ENCODE results near the gene THEMIS2. TPM values are rescaled to one million over a fixed set of nuclear protein-coding genes. Genes with fewer than 3 reads are reported as not detected.
"Not testable (repeated sequence)": the region's sequence is repeated elsewhere in the genome, so short reads cannot be mapped to it uniquely, and the experiment has no call there.

Gene THEMIS2
- 4.6 TPM for total RNA-seq (ENCODE audit: unreplicated experiment)
- long read RNA-seq, partial matches to known transcripts, result 0 of 3 reads
- long read RNA-seq, other reads (novel, unspliced or antisense), result 0 of 3 reads

DNA sequence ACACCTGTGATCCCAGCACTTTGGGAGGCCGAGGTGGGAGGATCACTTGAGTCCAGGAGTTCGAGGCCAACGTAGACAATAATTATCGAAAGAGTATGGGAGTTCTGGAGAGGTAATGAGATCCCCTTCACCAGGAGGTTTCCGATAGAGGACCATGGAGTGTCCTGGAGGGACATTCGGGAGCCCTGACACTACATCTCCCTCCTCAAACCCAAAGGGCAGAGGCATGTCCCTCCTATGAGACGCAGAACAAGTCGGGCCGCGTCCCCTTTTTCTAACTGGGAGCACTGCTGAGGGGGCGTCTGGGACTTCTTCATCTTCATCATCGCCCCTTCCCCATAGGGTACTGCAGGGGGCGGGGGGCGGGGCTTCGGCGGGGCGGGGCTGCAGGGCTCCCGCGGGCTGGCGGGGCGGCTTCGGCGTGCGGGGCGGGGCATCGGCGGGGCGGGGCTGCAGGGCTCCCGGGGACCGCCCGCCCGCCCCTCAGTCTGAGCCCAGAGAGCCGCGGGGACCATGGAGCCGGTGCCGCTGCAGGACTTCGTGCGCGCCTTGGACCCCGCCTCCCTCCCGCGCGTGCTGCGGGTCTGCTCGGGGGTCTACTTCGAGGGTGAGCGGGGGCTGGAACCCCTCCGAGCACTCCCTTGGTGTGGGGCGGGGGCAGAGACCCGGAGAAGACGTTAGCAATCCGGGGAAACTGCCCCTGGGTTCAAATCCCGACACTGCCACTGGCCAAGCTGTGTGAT is at the start of gene THEMIS2:
Gene THEMIS2 (plus strand): TSS at position 486 of the 743 bp plus-strand sequence. CDS start 28 bp downstream, at position 514.
- Mint-ChIP-seq H3K4me3 (ENCODE audit: unreplicated experiment) (peak within 1 kb of the TSS; percentile 82), H3K4me1 (ENCODE audit: low read depth, unreplicated experiment) (no peaks in the 10 kb centered on the region), H3K27me3 (ENCODE audit: unreplicated experiment) (peaks cover 8% of the 10 kb centered on the region), H3K27ac (ENCODE audit: unreplicated experiment) (no peak within 1 kb of the TSS), H3K36me3 (ENCODE audit: unreplicated experiment) (no peaks in the 10 kb centered on the region), H3K9me3 (ENCODE audit: unreplicated experiment) (peaks cover 4% of the 10 kb centered on the region)
- TF ChIP-seq, protein P1, sequence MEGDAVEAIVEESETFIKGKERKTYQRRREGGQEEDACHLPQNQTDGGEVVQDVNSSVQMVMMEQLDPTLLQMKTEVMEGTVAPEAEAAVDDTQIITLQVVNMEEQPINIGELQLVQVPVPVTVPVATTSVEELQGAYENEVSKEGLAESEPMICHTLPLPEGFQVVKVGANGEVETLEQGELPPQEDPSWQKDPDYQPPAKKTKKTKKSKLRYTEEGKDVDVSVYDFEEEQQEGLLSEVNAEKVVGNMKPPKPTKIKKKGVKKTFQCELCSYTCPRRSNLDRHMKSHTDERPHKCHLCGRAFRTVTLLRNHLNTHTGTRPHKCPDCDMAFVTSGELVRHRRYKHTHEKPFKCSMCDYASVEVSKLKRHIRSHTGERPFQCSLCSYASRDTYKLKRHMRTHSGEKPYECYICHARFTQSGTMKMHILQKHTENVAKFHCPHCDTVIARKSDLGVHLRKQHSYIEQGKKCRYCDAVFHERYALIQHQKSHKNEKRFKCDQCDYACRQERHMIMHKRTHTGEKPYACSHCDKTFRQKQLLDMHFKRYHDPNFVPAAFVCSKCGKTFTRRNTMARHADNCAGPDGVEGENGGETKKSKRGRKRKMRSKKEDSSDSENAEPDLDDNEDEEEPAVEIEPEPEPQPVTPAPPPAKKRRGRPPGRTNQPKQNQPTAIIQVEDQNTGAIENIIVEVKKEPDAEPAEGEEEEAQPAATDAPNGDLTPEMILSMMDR (IDR thresholded peaks at IDR 0.05; ENCODE audit: partially characterized antibody, unreplicated experiment), result no peak
- DNase-seq, result peak; percentile 83

DNA sequence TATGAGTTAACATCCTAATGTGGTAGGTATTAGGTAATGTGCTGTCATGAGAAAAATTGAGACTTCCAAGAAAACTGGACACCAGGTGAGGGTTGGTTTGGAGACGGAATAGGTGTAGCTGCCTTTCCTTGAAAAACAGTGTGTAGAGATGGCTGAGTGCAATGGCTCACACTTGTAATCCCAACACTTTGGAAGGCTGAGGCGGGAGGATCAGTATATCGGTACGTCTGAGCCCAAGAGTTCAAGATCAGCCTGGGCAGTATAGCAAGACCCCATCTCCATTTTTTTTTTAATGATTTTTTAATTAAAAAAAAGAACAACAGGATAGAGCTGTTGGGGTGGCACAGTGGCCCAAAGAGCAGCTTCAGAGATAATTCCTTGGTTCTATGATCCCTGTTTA is 48.6 kb upstream of the THEMIS2 start:
- TF ChIP-seq, protein P1 (IDR thresholded peaks at IDR 0.05; ENCODE audit: partially characterized antibody, unreplicated experiment), result no peak
- no peaks in the 10 kb centered on the region for H3K9me3 Mint-ChIP-seq (ENCODE audit: unreplicated experiment)
- H3K36me3 Mint-ChIP-seq (ENCODE audit: unreplicated experiment), result no peaks in the 10 kb centered on the region
- H3K27me3 Mint-ChIP-seq (ENCODE audit: unreplicated experiment), result peaks cover 3% of the 10 kb centered on the region
- H3K4me3 Mint-ChIP-seq (ENCODE audit: unreplicated experiment), result no peak overlapping the region
- H3K4me1 Mint-ChIP-seq (ENCODE audit: low read depth, unreplicated experiment), result peaks cover 2% of the 10 kb centered on the region
- no peak for DNase-seq
- H3K27ac Mint-ChIP-seq (ENCODE audit: unreplicated experiment), result no peak overlapping the region

DNA sequence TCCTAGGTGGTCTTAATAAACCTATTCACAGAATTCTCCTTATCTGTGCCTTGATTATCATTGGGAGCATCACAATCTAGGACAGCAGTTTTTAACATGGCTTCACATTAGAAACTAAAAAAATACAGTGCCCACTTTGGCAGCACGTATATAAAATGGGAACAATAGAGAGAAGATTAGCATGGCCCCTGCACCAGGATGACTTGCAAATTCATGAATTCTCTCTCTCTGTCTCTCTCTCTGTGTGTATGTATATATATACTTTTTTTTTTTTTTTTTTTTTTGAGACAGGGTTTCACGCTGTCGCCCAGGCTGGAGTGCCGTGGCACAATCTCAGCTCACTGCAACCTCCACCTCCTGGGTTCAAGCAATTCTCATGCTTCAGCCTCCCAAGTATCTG is 47.9 kb upstream of the THEMIS2 start:
- TF ChIP-seq, protein P1 (IDR thresholded peaks at IDR 0.05; ENCODE audit: partially characterized antibody, unreplicated experiment), result no peak
- DNase-seq, result no peak
- H3K4me3 Mint-ChIP-seq (ENCODE audit: unreplicated experiment), result no peak overlapping the region
- no peak overlapping the region for H3K27ac Mint-ChIP-seq (ENCODE audit: unreplicated experiment)
- H3K4me1 Mint-ChIP-seq (ENCODE audit: low read depth, unreplicated experiment), result peaks cover 4% of the 10 kb centered on the region
- H3K27me3 Mint-ChIP-seq (ENCODE audit: unreplicated experiment), result peaks cover 3% of the 10 kb centered on the region
- H3K9me3 Mint-ChIP-seq (ENCODE audit: unreplicated experiment), result no peaks in the 10 kb centered on the region
- H3K36me3 Mint-ChIP-seq (ENCODE audit: unreplicated experiment), result no peaks in the 10 kb centered on the region

DNA sequence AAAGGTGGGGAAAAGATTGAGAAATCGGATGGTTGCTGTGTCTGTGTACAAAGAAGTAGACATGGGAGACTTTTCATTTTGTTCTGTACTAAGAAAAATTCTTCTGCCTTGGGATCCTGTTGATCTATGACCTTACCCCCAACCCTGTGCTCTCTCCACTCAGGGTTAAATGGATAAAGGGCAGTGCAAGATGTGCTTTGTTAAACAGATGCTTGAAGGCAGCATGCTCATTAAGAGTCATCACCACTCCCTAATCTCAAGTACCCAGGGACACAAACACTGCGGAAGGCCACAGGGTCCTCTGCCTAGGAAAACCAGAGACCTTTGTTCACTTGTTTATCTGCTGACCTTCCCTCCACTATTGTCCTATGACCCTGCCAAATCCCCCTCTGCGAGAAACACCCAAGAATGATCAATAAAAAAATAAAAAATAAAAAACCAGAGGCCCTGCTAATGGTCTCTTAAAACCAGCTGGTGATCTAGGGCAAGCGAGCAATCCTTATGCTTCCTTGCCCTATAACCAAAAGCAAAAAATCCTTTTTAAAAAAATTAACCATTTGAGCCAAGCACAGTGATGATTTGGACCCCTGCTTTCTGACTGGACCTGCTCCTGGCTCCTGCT is 42.9 kb upstream of the THEMIS2 start:
- H3K27me3 Mint-ChIP-seq (ENCODE audit: unreplicated experiment); DNase-seq; H3K9me3 Mint-ChIP-seq (ENCODE audit: unreplicated experiment); H3K36me3 Mint-ChIP-seq (ENCODE audit: unreplicated experiment): not testable (repeated sequence)
- peak overlapping the region; percentile 92 for H3K27ac Mint-ChIP-seq (ENCODE audit: unreplicated experiment)
- peak overlapping the region; percentile 92 for H3K4me3 Mint-ChIP-seq (ENCODE audit: unreplicated experiment)
- H3K4me1 Mint-ChIP-seq (ENCODE audit: low read depth, unreplicated experiment), result peaks cover 18% of the 10 kb centered on the region

DNA sequence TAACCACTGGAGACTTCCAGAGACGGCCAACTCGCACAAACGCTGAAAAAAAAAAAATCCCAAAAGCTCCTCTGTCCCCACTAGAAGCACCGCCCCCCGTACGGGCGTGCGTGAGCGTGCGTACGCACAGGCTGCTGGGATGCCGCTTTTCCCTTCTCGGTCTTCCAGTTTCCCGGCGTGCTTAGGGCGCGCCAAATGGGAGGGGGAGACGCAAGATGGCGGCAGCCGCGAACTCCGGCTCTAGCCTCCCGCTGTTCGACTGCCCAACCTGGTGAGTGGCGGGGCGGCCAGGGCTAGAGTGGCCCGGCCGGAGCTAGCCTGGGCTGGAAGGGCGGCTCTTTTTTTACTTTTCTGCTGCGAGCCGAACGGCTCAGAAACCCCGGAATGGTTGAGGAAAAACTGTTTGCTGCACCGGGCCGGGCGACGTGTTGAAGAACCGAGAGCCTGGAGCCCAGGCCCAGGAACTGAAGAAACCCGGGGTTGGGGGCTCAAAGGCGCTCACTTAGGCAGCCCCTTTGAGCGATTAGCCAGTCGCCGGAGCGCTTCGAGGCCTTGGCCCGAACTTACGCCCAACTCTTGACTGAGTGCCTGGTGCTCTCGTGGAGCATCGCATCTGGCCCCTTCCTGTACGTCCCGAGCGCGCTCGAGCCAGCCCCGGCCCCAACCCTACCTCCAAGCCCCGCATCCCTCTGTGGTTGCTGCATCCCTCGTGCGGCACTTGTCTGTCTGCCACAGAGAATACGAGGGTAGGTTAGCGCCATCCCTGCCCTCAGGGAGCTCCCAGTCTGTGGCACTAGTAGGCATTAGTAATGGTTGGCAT is 41.5 kb upstream of the THEMIS2 start, which contains the start of gene PPP1R8:
Gene PPP1R8 (plus strand): TSS at position 162 of the 820 bp plus-strand sequence. CDS start 54 bp downstream, at position 216.
- Mint-ChIP-seq H3K27ac (ENCODE audit: unreplicated experiment) (peak within 1 kb of the TSS; percentile 92), H3K4me1 (ENCODE audit: low read depth, unreplicated experiment) (peaks cover 21% of the 10 kb centered on the region), H3K9me3 (ENCODE audit: unreplicated experiment) (peaks cover 4% of the 10 kb centered on the region), H3K36me3 (ENCODE audit: unreplicated experiment) (no peaks in the 10 kb centered on the region), H3K27me3 (ENCODE audit: unreplicated experiment) (peaks cover 3% of the 10 kb centered on the region), H3K4me3 (ENCODE audit: unreplicated experiment) (peak within 1 kb of the TSS; percentile 92)
- TF ChIP-seq, protein P1 (IDR thresholded peaks at IDR 0.05; ENCODE audit: partially characterized antibody, unreplicated experiment), result no peak
- DNase-seq, result peak; percentile 92

Data from glutamatergic neuron (in vitro differentiated cells).